Progenitor cell of endocrine pancreas (in vitro differentiated cells): ENCODE results near the gene LRCH1. TPM values are rescaled to one million over a fixed set of nuclear protein-coding genes. Genes with fewer than 3 reads are reported as not detected.
"Not testable (repeated sequence)": the region's sequence is repeated elsewhere in the genome, so short reads cannot be mapped to it uniquely, and the experiment has no call there.

Source experiments
- DNase-seq: peaks from one replicate; pipeline ENCODE4 v3.0.0; 2021; ENCODE audit warnings: low spot score; ENCODE audit not compliant: unreplicated experiment
- H3K27ac Mint-ChIP-seq: 2 replicates; pipeline ENCODE4 v1.8.0; 2021; ENCODE audit warnings: mild to moderate bottlenecking, moderate library complexity, mixed read lengths
- H3K27me3 Mint-ChIP-seq: 2 replicates; pipeline ENCODE4 v1.8.0; 2021; ENCODE audit warnings: mixed read lengths
- H3K36me3 Mint-ChIP-seq: 2 replicates; pipeline ENCODE4 v1.8.0; 2022; ENCODE audit warnings: mixed read lengths; ENCODE audit not compliant: insufficient read depth
- H3K4me1 Mint-ChIP-seq: 2 replicates; pipeline ENCODE4 v1.8.0; 2021; ENCODE audit warnings: low read depth, mixed read lengths
- H3K4me3 Mint-ChIP-seq: 2 replicates; pipeline ENCODE4 v1.8.0; 2021; ENCODE audit warnings: low read depth, mild to moderate bottlenecking, moderate library complexity, mixed read lengths
- H3K9me3 Mint-ChIP-seq: 2 replicates; pipeline ENCODE4 v1.8.0; 2021; ENCODE audit warnings: low read depth, mixed read lengths
- total RNA-seq: library from RNA; stranded (reverse); gene quantifications from 2 replicates; pipeline ENCODE4 v1.2.1, GENCODE V29; 2021
- TF ChIP-seq, protein P1 (sequence below): fragments of 200-600 bp; sonication (generic); IDR thresholded peaks from one replicate; pipeline ENCODE4 v1.5.0; 2021; ENCODE audit warnings: antibody characterized with exemption, mild to moderate bottlenecking; ENCODE audit not compliant: unreplicated experiment

Gene LRCH1
- total RNA-seq, 1 donor from 2014 or later, result 17.9 TPM

DNA sequence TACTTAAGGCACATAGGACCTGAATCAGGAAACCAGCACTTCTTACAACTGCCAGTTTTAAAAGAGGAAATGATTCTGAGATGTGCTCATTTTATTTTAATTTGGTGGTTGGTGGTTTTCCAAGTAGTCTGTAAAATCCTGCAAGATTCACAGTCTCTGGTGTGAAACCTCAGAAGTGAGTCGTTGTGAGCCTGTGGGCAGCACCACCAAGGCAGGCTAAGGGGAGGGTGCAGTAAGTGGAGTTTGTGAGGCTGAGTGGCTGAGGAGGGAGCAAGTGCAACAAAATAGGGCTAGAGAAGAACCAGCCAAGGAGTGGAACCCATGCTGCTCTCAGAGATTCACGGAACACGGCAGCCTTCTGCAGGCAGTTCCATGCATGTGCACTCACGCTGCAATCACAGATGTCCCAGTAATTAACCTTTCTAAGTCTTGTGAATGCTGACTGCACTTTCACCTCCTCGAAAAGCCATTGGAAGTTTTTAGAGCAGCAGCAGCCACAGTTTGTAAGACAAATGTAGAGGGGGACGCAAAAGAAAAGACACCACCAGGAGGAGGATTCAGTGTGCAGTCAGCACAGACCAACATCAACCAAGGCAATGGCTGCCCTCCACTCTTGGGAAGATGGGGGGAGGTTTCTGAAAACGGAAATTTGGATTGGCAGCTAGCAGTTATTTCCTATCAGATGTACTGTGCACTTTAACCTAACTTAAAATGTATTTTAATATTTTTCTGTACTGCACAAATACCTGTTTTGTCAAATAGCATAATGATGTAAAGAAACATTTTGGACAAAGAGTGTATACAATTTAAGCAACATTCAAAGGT is 199.1 kb downstream of the LRCH1 start:
- H3K36me3 Mint-ChIP-seq, result peaks cover 14% of the 10 kb centered on the region
- no peak overlapping the region for H3K4me3 Mint-ChIP-seq
- H3K27me3 Mint-ChIP-seq, result no peaks in the 10 kb centered on the region
- TF ChIP-seq, protein P1, sequence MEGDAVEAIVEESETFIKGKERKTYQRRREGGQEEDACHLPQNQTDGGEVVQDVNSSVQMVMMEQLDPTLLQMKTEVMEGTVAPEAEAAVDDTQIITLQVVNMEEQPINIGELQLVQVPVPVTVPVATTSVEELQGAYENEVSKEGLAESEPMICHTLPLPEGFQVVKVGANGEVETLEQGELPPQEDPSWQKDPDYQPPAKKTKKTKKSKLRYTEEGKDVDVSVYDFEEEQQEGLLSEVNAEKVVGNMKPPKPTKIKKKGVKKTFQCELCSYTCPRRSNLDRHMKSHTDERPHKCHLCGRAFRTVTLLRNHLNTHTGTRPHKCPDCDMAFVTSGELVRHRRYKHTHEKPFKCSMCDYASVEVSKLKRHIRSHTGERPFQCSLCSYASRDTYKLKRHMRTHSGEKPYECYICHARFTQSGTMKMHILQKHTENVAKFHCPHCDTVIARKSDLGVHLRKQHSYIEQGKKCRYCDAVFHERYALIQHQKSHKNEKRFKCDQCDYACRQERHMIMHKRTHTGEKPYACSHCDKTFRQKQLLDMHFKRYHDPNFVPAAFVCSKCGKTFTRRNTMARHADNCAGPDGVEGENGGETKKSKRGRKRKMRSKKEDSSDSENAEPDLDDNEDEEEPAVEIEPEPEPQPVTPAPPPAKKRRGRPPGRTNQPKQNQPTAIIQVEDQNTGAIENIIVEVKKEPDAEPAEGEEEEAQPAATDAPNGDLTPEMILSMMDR, result no peak
- H3K27ac Mint-ChIP-seq, result no peak overlapping the region
- no peaks in the 10 kb centered on the region for H3K4me1 Mint-ChIP-seq
- no peaks in the 10 kb centered on the region for H3K9me3 Mint-ChIP-seq
- no peak for DNase-seq

DNA sequence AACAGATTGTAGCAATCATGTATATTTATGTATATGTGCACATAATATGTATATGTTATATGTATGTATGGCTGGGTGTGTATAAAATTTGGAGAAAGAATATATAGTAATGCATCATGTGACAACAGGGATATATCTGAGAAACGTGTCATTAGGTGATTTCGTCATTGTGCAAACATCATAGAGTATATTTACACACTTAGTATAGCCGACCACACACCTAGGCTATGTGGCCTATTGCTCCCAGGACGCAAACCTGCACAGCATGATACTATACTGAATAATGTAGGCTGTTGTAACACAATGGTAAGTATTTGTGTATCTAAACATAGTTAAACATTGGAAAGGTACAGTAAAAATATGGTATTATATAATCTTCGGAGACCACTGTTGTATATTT is 200.2 kb downstream of the LRCH1 start:
- no peak overlapping the region for H3K27ac Mint-ChIP-seq
- no peaks in the 10 kb centered on the region for H3K4me1 Mint-ChIP-seq

DNA sequence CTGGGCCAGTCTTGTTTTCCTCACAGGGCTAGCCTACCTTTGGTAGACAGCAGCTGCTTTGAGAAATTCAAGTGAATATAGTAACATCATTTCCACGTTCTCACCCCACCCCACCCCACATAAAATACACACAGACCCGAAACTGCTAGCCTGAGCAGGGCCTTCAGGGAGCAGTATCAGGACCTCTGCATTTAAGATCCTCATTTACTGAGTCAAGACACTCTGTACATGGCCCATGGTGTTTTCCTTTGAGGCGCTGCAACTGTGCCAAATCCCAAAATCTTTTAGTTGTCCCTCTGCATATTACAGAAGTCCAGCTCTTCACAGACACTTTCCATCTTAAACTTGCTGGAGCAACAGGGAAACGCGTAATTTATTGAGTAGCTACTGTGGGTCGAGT is 200.9 kb downstream of the LRCH1 start:
- TF ChIP-seq, protein P1, result no peak
- H3K4me3 Mint-ChIP-seq, result no peak overlapping the region
- no peak overlapping the region for H3K27ac Mint-ChIP-seq

More for the DNA sequence above, 200.2 kb downstream of the LRCH1 start:
- H3K27me3 Mint-ChIP-seq, result no peaks in the 10 kb centered on the region
- no peaks in the 10 kb centered on the region for H3K9me3 Mint-ChIP-seq
- TF ChIP-seq, protein P1, result no peak
- DNase-seq, result no peak
- peaks cover 14% of the 10 kb centered on the region for H3K36me3 Mint-ChIP-seq
- H3K4me3 Mint-ChIP-seq, result no peak overlapping the region

DNA sequence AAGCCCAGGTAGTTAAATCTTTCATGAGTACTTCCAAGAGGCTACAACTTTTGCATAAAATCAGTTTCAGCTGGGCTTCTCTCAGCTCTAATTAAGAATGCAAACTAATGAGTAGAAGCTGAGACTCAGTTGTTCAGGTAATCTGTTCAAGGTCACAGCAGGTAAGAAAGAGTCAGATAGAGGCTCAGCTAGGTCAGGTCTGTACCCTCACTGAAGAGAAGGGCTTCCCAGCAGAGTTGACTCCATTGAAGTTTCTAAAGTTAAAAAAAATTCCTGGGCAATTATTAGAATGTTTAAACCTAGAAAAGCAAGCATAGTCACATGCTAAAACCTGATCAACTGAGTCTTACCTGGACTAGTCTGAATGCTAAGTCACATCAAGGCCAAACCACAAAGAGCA is 201.8 kb downstream of the LRCH1 start:
- TF ChIP-seq, protein P1, result no peak
- H3K9me3 Mint-ChIP-seq, result no peaks in the 10 kb centered on the region
- no peaks in the 10 kb centered on the region for H3K4me1 Mint-ChIP-seq
- H3K36me3 Mint-ChIP-seq, result peaks cover 8% of the 10 kb centered on the region
- no peak overlapping the region for H3K4me3 Mint-ChIP-seq
- no peaks in the 10 kb centered on the region for H3K27me3 Mint-ChIP-seq
- no peak overlapping the region for H3K27ac Mint-ChIP-seq
- no peak for DNase-seq

More for the DNA sequence above, 200.9 kb downstream of the LRCH1 start:
- Mint-ChIP-seq H3K36me3 (peaks cover 11% of the 10 kb centered on the region), H3K9me3 (no peaks in the 10 kb centered on the region), H3K27me3 (no peaks in the 10 kb centered on the region), H3K4me1 (no peaks in the 10 kb centered on the region)
- DNase-seq, result no peak

DNA sequence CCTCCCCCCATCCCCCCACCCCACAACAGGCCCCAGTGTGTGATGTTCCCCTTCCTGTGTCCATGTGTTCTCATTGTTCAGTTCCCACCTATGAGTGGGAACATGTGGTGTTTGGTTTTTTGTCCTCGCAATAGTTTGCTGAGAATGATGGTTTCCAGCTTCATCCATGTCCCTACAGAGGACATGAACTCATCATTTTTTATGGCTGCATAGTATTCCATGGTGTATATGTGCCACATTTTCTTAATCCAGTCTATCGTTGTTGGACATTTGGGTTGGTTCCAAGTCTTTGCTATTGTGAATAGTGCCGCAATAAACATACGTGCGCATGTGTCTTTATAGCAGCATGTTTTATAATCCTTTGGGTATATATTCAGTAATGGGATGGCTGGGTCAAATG is 202.5 kb downstream of the LRCH1 start:
- H3K27ac Mint-ChIP-seq, H3K4me1 Mint-ChIP-seq, H3K9me3 Mint-ChIP-seq, H3K4me3 Mint-ChIP-seq, DNase-seq, H3K36me3 Mint-ChIP-seq, H3K27me3 Mint-ChIP-seq: not testable (repeated sequence)

DNA sequence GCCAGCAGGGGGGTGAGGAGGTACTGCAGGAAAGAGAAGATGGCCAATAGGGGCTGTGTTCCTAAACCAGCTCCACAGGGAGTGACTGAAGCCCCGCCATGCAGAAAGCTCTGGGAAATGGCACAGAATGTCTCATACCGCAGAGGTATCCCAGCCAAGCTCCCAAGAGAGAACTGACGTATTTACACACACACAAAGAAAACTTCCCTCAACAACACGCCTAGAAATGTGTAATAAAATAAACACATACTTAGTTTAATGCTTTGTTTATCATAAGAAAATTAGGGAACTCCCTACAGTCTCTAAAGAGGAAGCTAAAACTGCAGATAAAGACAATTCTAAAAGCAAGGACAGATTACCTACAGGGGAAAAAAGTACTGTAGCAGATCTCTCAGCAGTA is 204.0 kb downstream of the LRCH1 start:
- H3K36me3 Mint-ChIP-seq, result no peaks in the 10 kb centered on the region
- no peak overlapping the region for H3K27ac Mint-ChIP-seq
- no peak overlapping the region for H3K4me3 Mint-ChIP-seq
- H3K27me3 Mint-ChIP-seq, result no peaks in the 10 kb centered on the region
- H3K9me3 Mint-ChIP-seq, result no peaks in the 10 kb centered on the region
- no peaks in the 10 kb centered on the region for H3K4me1 Mint-ChIP-seq
- no peak for DNase-seq
- TF ChIP-seq, protein P1, result no peak
